HG03095 (cell line): ENCODE data around the gene CMAS.
"Not testable (repeated sequence)": the region's sequence is repeated elsewhere in the genome, so short reads cannot be mapped to it uniquely, and the experiment has no call there.

Source experiments
- ATAC-seq: cut with Tn5 transposase; IDR thresholded peaks from one replicate; pipeline ENCODE4 v1.9.1; 2021; ENCODE audit warnings: moderate library complexity; ENCODE audit not compliant: unreplicated experiment

The CMAS gene

GRCh38 chr12:22046090-22046967 lies at the start of gene CMAS:
Gene CMAS (plus strand): TSS chr12:22046218. CDS start chr12:22046304, 86 bp downstream.
- peak; percentile 87 for ATAC-seq

GRCh38 chr12:21998295-21998694 lies 47.7 kb upstream of the CMAS start:
- ATAC-seq = no peak

- ATAC-seq = no peak
Measured at GRCh38 chr12:21998782-21999181, 47.2 kb upstream of the CMAS start.

GRCh38 chr12:22002430-22002829 lies 43.6 kb upstream of the CMAS start:
- ATAC-seq = no peak

DNA sequence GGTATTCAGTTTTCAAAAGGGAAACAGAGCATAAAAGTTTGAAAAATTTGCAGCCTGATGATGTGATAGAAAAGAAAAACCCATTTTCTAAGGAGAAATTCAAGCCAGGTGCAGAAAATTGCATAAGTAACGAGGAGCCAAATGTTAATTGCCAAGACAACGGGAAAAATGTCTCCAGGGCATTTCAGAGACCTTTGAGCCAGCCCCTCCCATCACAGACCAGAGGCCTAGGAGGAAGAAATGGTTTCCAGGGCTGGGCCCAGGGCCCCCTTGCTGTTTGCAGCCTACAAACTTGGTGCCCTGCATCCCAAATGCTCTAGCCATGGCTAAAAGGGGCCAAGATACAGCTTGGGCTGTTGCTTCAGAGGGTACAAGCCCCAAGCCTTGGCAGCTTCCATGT lies 38.2 kb upstream of the CMAS start:
- not testable (repeated sequence) for ATAC-seq

DNA sequence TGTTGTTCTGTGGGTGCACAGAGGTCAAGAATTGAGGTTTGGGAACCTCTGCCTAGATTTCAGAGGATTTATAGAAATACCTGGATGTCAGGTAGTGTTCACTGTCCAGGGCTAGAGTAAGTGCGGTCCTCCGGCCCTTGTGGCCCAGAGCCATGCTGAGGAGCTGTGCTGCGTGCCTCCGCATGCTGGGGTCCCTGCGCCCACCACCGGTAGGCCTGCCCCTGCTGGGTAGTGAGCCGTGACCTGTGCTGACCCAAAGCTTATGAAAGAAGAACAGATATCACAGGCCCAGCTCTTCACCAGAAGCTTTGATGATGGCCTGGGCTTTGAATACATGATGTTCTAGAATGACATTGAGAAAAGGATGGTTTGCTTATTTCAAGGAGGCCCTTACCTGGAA lies 37.8 kb upstream of the CMAS start:
- ATAC-seq = no peak

DNA sequence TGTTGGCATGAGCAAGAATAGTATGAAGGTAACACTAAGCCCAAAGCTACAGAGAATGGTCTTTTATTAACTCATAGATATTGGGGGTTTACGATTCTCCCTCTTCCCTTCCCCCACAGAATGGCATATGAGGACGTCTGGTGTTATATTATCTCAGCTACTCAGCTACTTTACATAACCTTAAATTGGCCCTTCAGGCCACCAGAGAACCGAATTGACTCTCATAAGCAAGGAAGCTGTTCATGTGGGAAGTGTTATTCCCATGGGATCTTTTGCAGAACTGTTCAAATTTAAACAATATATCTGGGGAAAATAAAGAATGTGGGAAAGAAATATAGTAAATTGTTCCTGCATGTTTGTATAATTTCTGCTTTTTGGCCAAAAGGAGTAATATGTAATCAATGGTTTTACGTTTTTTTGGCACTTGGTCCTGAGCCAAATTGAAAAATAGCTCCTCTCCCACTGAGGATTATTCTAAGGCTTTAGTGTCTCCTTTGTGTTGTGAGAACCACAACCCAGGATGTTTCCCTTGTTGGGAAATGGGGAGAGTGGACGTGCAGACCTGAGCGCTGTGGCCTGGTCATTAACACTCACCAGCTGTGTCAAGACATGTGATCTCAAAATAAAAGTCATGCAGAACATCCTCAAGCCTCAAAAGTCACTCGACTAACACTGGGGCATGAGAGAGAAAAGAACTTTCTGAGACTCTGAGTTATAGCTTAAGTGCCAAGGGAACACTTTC lies 31.8 kb upstream of the CMAS start:
- no peak for ATAC-seq

DNA sequence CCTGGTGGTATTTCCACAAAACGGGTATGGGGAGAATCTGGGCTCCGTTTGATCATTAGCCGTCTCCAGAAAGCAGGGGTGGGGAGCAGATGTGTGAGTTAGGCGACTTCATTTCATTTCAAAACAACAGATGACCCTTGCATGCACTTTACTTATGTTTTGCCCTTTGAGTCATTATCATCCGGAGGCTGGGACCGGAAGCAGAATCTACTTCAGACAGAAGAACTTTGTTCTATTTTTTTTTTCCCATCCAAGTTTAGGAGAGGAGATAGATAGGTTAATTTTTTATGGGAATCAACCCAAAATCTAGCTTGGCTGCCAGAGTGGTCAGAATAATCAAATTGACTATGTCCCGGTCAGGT lies 31.3 kb upstream of the CMAS start:
- ATAC-seq = no peak

DNA sequence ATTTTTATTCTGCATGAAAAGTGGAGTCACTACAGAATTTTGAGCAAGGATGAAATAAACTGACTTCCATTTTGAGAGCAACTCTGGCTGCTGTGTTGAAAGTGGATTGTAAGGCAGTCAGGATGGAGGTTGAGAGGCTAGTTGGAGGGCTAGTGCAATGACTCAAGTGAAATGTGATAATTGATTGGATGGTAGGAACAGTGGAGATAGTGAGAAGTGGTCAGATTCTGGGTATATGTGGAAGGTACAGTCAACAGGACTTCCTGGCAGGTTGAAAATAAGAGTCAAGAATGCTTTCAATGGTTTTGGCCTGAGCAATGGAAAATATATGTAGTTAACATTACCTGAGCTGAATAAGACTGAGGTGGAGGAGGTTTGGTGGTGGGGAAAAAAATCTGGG lies 29.0 kb upstream of the CMAS start:
- ATAC-seq = no peak

- ATAC-seq = no peak
Measured at GRCh38 chr12:22018860-22019259, 27.2 kb upstream of the CMAS start.

DNA sequence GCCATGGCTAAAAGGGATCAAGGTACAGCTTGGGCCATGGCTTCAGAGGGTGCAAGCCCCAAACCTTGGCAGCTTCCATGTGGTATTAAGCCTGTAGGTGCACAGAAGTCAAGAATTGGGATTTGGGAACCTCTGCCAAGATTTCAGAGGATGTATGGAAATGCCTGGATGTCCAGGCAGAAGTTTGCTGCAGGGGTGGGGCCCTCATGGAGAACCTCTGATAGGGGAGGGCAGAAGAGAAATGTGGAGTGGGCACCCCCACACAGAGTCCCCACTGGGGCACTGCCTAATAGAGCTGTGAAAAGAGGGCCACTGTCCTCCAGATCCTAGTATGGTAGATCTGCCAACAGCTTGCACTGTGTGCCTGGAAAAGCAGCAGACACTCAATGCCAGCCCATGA lies 22.5 kb upstream of the CMAS start:
- not testable (repeated sequence) for ATAC-seq

DNA sequence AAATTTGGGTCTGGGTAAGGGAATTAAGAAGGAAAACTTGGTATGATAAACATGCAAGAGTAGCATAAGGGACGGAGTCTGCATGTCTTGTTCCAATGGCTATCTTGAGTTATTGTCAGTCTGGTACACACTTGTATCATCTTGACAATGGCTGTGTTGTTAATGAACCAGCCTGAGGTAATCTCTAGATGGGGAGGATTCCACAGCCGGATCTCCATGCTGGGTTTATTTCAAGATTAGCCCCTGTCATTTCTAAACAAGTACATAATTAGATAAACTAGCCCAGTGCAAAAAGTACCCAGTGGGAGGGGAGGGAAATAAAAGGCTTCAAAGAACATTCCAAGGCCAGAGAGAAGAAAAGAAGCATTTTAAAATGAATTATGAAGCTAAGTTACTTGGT lies 16.5 kb upstream of the CMAS start:
- ATAC-seq = no peak

DNA sequence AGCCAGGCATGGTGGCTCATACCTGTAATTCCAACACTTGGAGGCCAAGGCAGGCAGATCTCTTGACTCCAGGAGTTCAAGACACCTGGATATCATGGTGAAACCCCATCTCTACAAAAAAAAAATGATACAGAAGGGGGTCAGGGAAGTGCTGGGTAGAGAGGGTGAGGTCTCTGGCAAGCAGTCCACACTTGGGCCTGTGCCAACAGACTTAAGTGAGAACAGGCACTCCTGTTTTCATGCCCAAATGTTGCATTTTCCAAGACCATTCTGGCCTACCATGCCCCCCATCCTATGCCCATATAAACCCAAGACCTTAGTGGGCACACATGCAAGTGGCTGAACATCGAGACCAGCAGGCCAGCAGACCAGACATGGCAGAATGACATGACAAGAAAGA lies 16.0 kb upstream of the CMAS start:
- no peak for ATAC-seq

DNA sequence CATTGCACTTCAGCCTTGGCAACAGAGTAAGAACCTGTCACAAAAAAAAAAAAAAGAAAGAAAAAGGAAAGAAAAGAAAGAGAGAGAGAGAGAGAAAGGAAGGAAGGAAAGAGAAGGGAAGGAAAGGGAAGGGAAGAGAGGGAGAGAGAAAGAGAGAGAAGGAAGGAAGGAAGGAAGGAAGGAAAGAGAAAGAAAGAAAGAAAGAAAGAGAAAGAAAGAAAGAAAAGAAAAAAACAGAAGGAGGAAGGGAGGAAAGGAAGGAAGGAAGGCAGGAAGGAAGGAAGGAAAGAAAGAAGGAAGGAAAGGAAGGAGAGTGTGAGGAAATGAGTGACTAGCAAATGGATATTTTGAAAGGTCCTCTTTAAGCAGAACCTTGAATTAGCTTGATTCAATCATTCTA lies 13.3 kb upstream of the CMAS start:
- ATAC-seq = no peak

DNA sequence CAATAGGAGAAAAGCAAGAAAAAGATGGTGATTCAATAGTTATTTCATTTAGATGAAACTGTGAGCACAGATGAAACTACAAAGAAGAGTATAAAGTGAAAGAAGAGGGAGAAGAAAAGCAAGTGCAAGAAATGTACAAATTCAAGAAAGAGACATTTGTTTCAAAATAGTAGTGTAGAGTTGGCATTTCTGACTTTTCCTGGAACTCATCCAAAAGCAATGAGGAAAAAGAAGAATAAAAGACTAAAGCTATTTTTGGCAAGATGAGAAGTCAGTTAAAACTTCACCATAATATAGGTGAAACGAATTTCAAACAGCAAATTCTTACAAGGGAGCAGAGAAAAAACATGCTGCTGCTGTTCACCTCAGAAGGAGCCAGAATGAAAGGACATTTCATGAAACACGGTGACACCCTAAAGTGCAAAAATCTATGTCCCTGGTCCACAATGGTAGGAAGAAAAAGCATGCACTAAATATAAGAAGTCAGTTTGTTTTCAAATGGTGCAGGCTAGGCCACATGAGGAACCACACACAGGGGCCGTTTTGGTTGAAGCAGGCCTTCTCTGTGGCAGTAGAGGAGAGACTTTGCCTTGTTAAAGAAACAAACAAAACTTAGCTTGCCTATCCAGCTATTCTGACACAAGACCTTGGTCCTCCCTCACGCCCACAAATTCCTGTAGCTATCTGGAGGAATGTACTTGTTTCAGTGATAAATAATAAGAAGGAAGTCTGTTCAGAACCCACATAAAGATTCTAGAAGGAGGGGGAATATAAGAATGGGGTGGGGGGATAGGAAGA lies 11.1 kb upstream of the CMAS start:
- ATAC-seq = no peak

GRCh38 chr12:22037947-22038346 lies 8.1 kb upstream of the CMAS start:
- ATAC-seq = no peak

GRCh38 chr12:22038734-22039133 lies 7.3 kb upstream of the CMAS start:
- ATAC-seq = no peak

GRCh38 chr12:22039361-22039760 lies 6.7 kb upstream of the CMAS start:
- no peak for ATAC-seq

DNA sequence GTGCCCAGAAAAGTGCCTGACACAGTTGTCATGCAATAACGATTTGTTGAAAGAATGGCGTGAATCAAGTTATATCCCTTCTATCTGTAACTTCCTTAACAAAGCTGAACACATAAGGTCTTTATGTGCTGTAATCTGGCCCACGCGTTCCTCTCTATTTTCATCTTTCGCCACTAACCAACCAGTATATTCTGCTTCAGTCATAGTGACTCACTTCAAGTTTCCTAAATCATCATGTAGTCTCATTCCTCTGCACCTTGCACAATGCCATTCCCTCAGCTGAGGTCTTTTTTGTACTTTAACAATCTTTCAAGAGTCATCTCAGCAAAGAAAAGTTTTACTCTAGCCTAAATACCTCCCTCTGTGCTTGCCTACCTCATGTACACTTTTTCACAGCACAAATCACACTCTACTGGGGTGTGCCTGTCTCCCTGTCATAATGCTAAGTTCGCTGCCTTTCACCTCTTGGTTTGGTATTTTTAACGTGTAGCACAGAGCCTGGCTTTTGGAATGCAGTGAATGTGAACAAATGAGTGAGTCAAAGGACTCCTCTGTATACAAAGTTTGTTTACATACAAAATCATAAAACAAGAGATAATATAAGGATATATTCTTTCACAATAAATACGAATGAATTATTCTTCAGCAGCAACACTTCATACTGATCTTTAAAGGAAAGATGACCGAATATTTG lies 2.9 kb upstream of the CMAS start:
- ATAC-seq = no peak

GRCh38 chr12:22043943-22044342 lies 2.1 kb upstream of the CMAS start:
- no peak for ATAC-seq

DNA sequence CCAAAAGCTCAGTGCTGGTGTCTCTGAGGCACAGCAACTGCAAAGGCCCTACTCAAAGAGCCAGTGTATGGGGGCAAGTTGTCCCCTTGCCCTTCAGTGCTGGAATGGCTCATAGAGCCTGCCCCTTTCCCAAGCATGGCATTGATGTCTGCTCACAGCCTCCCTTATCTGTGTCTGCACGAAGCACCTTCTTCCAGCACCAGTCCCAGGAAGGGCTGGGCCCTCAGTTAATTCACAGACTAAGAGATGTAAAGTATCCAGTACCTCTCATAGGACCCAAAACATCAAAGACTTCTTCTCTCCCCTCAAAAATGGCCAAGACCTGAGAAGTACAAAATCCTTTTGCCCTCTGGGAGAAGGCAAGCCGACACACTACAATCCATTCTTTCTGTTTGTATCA lies 1.6 kb upstream of the CMAS start:
- no peak for ATAC-seq
